HepG2 (cell line): ENCODE data around the gene RPUSD4. TPM values are rescaled to one million over a fixed set of nuclear protein-coding genes. Genes with fewer than 3 reads are reported as not detected.

Experiments used
- CCDC6 ChIP-seq: sonication (generic); formaldehyde crosslinking; IDR thresholded peaks from 2 replicates; pipeline ENCODE4 v1.8.1; 2022; ENCODE audit warnings: mild to moderate bottlenecking, missing genetic modification reagents, moderate library complexity
- ISL2 ChIP-seq: sonication (generic); formaldehyde crosslinking; IDR thresholded peaks from 2 replicates; pipeline ENCODE4 v1.5.0; 2020; ENCODE audit warnings: missing genetic modification reagents
- MTF1 ChIP-seq: sonication (generic); formaldehyde crosslinking; IDR thresholded peaks from 2 replicates; pipeline ENCODE4 v1.5.0; 2020; ENCODE audit warnings: missing genetic modification reagents
- NBN ChIP-seq: fragments of 450-650 bp; conservative IDR thresholded peaks from 2 replicates; pipeline ENCODE4 v1.6.1; 2017
- NR2F6 ChIP-seq, 2 experiments: IDR thresholded peaks; 2 replicates each; pipeline ENCODE4 v1.6.1; 2016; ENCODE audit warnings: antibody characterized with exemption in 1 of 2, mild to moderate bottlenecking in 1 of 2
- PHF8 ChIP-seq: sonication (generic); formaldehyde crosslinking; IDR thresholded peaks from 2 replicates; pipeline ENCODE4 v1.5.0; 2020; ENCODE audit warnings: missing genetic modification reagents
- SMAD1 ChIP-seq: sonication (generic); formaldehyde crosslinking; IDR thresholded peaks from 2 replicates; pipeline ENCODE4 v1.4.0; 2020; ENCODE audit warnings: missing genetic modification reagents, low read depth, mild to moderate bottlenecking, borderline replicate concordance
- SP1 ChIP-seq, 2 experiments: fragments of 450-650 bp in 1 of 2; sonication (generic) in 1 of 2; formaldehyde crosslinking in 1 of 2; IDR thresholded peaks; 2 replicates each; pipeline versions ENCODE4 v1.4.0 to v1.6.1; 2016 to 2020; ENCODE audit warnings: missing genetic modification reagents in 1 of 2
- SP140L ChIP-seq: sonication (generic); formaldehyde crosslinking; IDR thresholded peaks from 2 replicates; pipeline ENCODE4 v1.4.0; 2020; ENCODE audit warnings: missing genetic modification reagents, borderline replicate concordance
- SP2 ChIP-seq: sonication (generic); formaldehyde crosslinking; IDR thresholded peaks from 2 replicates; pipeline ENCODE4 v1.5.1; 2020; ENCODE audit warnings: mild to moderate bottlenecking, missing genetic modification reagents
- YY1 ChIP-seq: IDR thresholded peaks from 2 replicates; pipeline ENCODE4 v1.6.1; 2011; ENCODE audit warnings: low read length, low read depth, moderate library complexity, mild to moderate bottlenecking; ENCODE audit not compliant: insufficient read depth, insufficient replicate concordance
- ZFP36 ChIP-seq: fragments of 150-350 bp; IDR thresholded peaks from 2 replicates; pipeline ENCODE4 v1.6.1; 2018; ENCODE audit warnings: borderline replicate concordance, low read length, low read depth; ENCODE audit not compliant: partially characterized antibody
- ZFP82 ChIP-seq: sonication (generic); formaldehyde crosslinking; IDR thresholded peaks from 2 replicates; pipeline ENCODE4 v1.5.1; 2020; ENCODE audit warnings: mild to moderate bottlenecking, missing genetic modification reagents, borderline replicate concordance
- ZNF136 ChIP-seq: sonication (generic); formaldehyde crosslinking; IDR thresholded peaks from 2 replicates; pipeline ENCODE4 v1.8.1; 2022; ENCODE audit warnings: low read depth, mild to moderate bottlenecking, moderate library complexity, missing genetic modification reagents
- polyA plus RNA-seq, 8 experiments: library from polyadenylated mRNA; depleted of rRNA in 3 of 8; stranded (reverse) in 7 of 8; unstranded in 1 of 8; fragments of >200 nt; fragmentation: Illumina TruSeq in 4 of 8; extraction: Trizol in 4 of 8; gene quantifications; 2 replicates each; pipeline versions ENCODE4 v1.2.1 to v1.2.3, GENCODE V29; 2011 to 2016; ENCODE audit warnings: low read depth in 4 of 8, missing spikeins in 1 of 8, mixed read lengths in 1 of 8; ENCODE audit not compliant: insufficient read depth in 1 of 8
- total RNA-seq, 5 experiments: library from RNA; depleted of rRNA; stranded (reverse); fragments of >200 nt; fragmentation: Illumina TruSeq; extraction: Trizol; gene quantifications; 2 replicates each; pipeline ENCODE4 v1.2.3, GENCODE V29; 2016; ENCODE audit warnings: low read depth in 1 of 5
- TF ChIP-seq, protein P1 (sequence below), 2 experiments: sonication (generic) in 1 of 2; formaldehyde crosslinking in 1 of 2; IDR thresholded peaks; 2 replicates each; pipeline versions ENCODE4 v1.4.0 to v1.6.1; 2016 to 2020; ENCODE audit warnings: borderline replicate concordance in 1 of 2, low read depth in 1 of 2, mild to moderate bottlenecking in 1 of 2, missing genetic modification reagents in 1 of 2
- TF ChIP-seq, protein P2 (sequence below): sonication (generic); formaldehyde crosslinking; IDR thresholded peaks from 2 replicates; pipeline ENCODE4 v1.4.0; 2020; ENCODE audit warnings: low read depth, mild to moderate bottlenecking, missing genetic modification reagents
- TF ChIP-seq, protein P3 (sequence below): sonication (generic); formaldehyde crosslinking; IDR thresholded peaks from 2 replicates; pipeline ENCODE4 v1.8.0; 2022; ENCODE audit warnings: mild to moderate bottlenecking, missing genetic modification reagents; ENCODE audit not compliant: insufficient replicate concordance

RPUSD4 gene
- total and polyA plus RNA-seq, 2 of the 13 experiments (the other 11 are each of a cell fraction or from before 2014, with no cell fraction given): 45.0 to 52.9 TPM

DNA sequence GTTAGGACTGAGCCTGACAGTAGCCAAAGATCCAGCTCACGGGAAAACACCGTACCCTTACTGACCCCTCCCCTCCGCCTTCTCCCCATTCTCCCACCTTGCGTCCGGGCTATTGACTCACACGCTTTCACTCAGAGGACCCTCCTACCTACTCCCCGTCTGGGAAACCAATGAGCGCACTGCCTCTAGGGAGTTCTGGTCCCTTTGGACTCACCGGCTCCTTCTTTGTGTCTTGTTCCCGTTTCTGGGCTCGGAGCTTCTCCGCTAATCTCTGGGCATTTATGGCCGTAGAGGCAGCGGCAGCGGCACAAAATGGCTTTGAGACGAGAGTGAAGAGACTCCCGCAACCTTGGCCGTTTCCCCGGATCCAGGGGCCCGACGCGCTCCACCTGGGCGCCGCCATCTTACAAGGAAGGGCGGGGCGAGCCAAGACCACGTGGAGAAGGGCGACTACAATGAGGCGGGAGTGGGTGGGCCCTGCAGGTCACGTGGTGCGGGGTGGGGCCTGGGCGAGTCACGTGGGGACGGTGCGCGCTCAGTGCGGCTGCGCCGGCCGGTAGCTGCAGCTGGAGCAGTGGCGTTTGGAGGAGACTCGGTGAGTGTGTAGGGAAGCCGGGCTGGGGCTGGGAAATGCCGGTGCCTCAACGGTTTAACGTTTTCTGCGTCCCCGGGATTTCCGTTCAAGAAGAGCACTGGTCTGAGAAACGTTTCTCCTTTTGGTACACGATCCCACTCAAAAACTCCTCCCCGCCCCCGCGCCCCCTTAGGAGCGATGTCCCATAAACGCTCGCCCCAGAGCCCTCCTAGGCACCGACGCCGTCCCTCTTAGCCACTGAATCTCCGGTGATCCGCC is at the start of gene RPUSD4, which contains the start of gene FAM118B (continued):
- TF ChIP-seq, protein P1, sequence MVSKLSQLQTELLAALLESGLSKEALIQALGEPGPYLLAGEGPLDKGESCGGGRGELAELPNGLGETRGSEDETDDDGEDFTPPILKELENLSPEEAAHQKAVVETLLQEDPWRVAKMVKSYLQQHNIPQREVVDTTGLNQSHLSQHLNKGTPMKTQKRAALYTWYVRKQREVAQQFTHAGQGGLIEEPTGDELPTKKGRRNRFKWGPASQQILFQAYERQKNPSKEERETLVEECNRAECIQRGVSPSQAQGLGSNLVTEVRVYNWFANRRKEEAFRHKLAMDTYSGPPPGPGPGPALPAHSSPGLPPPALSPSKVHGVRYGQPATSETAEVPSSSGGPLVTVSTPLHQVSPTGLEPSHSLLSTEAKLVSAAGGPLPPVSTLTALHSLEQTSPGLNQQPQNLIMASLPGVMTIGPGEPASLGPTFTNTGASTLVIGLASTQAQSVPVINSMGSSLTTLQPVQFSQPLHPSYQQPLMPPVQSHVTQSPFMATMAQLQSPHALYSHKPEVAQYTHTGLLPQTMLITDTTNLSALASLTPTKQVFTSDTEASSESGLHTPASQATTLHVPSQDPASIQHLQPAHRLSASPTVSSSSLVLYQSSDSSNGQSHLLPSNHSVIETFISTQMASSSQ (IDR thresholded peaks at IDR 0.05; ENCODE audit: low read depth): no peak
- TF ChIP-seq, protein P1 (CRISPR knock-in tag; IDR thresholded peaks at IDR 0.05; ENCODE audit: borderline replicate concordance): peak; percentile 53; the same call in 1 of the 2 replicates
- peak; percentile 43; the same call in 1 of the 2 replicates for TF ChIP-seq ZNF136 (CRISPR knock-in tag)
- TF ChIP-seq SMAD1 (CRISPR knock-in tag): no peak; the same call in 1 of the 2 replicates
- TF ChIP-seq, protein P2, sequence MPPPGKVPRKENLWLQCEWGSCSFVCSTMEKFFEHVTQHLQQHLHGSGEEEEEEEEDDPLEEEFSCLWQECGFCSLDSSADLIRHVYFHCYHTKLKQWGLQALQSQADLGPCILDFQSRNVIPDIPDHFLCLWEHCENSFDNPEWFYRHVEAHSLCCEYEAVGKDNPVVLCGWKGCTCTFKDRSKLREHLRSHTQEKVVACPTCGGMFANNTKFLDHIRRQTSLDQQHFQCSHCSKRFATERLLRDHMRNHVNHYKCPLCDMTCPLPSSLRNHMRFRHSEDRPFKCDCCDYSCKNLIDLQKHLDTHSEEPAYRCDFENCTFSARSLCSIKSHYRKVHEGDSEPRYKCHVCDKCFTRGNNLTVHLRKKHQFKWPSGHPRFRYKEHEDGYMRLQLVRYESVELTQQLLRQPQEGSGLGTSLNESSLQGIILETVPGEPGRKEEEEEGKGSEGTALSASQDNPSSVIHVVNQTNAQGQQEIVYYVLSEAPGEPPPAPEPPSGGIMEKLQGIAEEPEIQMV (CRISPR knock-in tag): peak; percentile 86; the same call in 1 of the 2 replicates
- 0 out of 2 replicates have a peak, but pooled peaks have one; percentile 37 for TF ChIP-seq MTF1 (CRISPR knock-in tag)
- TF ChIP-seq ISL2 (CRISPR knock-in tag): 0 out of 2 replicates have a peak, but pooled peaks have one; percentile 18
- no peak for TF ChIP-seq CCDC6
- TF ChIP-seq ZFP82 (CRISPR knock-in tag): no peak
- TF ChIP-seq YY1: peak; percentile 99
- no peak for TF ChIP-seq SP1 (IDR thresholded peaks at IDR 0.05)
- peak; percentile 96 for TF ChIP-seq SP1 (CRISPR knock-in tag; IDR thresholded peaks at IDR 0.05)
- no peak; the same call in none of the 2 replicates for TF ChIP-seq SP2 (CRISPR knock-in tag)
- TF ChIP-seq, protein P3, sequence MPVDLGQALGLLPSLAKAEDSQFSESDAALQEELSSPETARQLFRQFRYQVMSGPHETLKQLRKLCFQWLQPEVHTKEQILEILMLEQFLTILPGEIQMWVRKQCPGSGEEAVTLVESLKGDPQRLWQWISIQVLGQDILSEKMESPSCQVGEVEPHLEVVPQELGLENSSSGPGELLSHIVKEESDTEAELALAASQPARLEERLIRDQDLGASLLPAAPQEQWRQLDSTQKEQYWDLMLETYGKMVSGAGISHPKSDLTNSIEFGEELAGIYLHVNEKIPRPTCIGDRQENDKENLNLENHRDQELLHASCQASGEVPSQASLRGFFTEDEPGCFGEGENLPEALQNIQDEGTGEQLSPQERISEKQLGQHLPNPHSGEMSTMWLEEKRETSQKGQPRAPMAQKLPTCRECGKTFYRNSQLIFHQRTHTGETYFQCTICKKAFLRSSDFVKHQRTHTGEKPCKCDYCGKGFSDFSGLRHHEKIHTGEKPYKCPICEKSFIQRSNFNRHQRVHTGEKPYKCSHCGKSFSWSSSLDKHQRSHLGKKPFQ (CRISPR knock-in tag): no peak
- TF ChIP-seq NR2F6 (IDR thresholded peaks at IDR 0.05): no peak
- TF ChIP-seq NR2F6 (CRISPR knock-in tag; IDR thresholded peaks at IDR 0.05): no peak
- no peak for TF ChIP-seq SP140L (CRISPR knock-in tag)
- TF ChIP-seq PHF8 (CRISPR knock-in tag): peak; percentile 89
- TF ChIP-seq ZFP36: no peak
- TF ChIP-seq NBN: no peak
